Endothelial cell of umbilical vein (primary cell): ENCODE data around the gene SHROOM2. TPM values are rescaled to one million over a fixed set of nuclear protein-coding genes. Genes with fewer than 3 reads are reported as not detected.

Experiments used
- BruUV-seq: library from RNA; stranded (reverse); fragments of 400-500 nt; replicated peaks from 2 replicates; lab custom pipeline; 2021; lab: Mats Ljungman, UMichigan
- CTCF ChIA-PET: fragments of 300-600, 350-600 bp; sonication (Branson Sonifier 250); formaldehyde crosslinking; loops from one replicate; lab custom pipeline; 2021; ENCODE audit warnings: antibody characterized with exemption, inconsistent platforms; lab: Charles Lee
- POLR2A ChIA-PET: fragments of 300-600, 350-600 bp; sonication (Branson Sonifier 250); formaldehyde crosslinking; loops from one replicate; lab custom pipeline; 2021; ENCODE audit warnings: antibody characterized with exemption, inconsistent platforms; lab: Charles Lee
- DNase-seq: peaks from one replicate; pipeline ENCODE4 v3.0.0-alpha.2; 2011; ENCODE audit warnings: low read depth, low spot score
- FAIRE-seq: peaks from 2 replicates; lab custom pipeline; 2011; peaks lifted over from hg19 to GRCh38; lab: Jason Lieb, UNC
- H2AFZ ChIP-seq: 2 replicates; pipeline ENCODE4 v1.6.0; 2012; ENCODE audit warnings: low read depth, low read length, control low read depth, inconsistent platforms
- H3K27ac ChIP-seq: 2 replicates; pipeline ENCODE4 v1.5.1; 2011; ENCODE audit warnings: low read depth, mild to moderate bottlenecking, control low read depth, low read length, moderate library complexity; ENCODE audit not compliant: insufficient read depth
- H3K27me3 ChIP-seq, 2 experiments: 2 replicates each; pipeline versions ENCODE4 v1.6.0 to v1.6.1; 2011; ENCODE audit warnings: low read length in 2 of 2, mixed read lengths in 1 of 2; ENCODE audit not compliant: control insufficient read depth in 2 of 2, insufficient read depth in 2 of 2
- H3K36me3 ChIP-seq, 2 experiments: 2 replicates in 1 of 2; 3 replicates in 1 of 2; pipeline ENCODE4 v1.5.1; 2011; ENCODE audit warnings: low read length in 2 of 2, mild to moderate bottlenecking in 1 of 2, moderate library complexity in 1 of 2; ENCODE audit not compliant: control insufficient read depth in 2 of 2, insufficient read depth in 2 of 2; ENCODE audit errors: extremely low read depth in 1 of 2
- H3K4me1 ChIP-seq: 3 replicates; pipeline ENCODE4 v1.5.1; 2011; ENCODE audit warnings: mild to moderate bottlenecking, low read length; ENCODE audit not compliant: control insufficient read depth, insufficient read depth; ENCODE audit errors: extremely low read depth
- H3K4me2 ChIP-seq: 2 replicates; pipeline ENCODE4 v1.6.1; 2011; ENCODE audit warnings: low read length, control low read depth, mixed read lengths; ENCODE audit not compliant: insufficient read depth
- H3K4me3 ChIP-seq, 3 experiments: fragments of 200-600 bp in 1 of 3; sonication (generic), shearing (Covaris generic) in 1 of 3; replicated peaks in 1 of 3; 2 replicates each; pipeline ENCODE4 v1.5.1; 2011 to 2016; ENCODE audit warnings: control low read depth in 3 of 3, low read length in 3 of 3, mild to moderate bottlenecking in 2 of 3, inconsistent platforms in 1 of 3, low read depth in 1 of 3, moderate library complexity in 1 of 3; ENCODE audit not compliant: insufficient read depth in 1 of 3
- H3K79me2 ChIP-seq: 2 replicates; pipeline ENCODE4 v1.6.0; 2012; ENCODE audit warnings: low read length, inconsistent platforms; ENCODE audit not compliant: control insufficient read depth, insufficient read depth
- H3K9ac ChIP-seq: replicated peaks from 2 replicates; pipeline ENCODE3; 2011; ENCODE audit warnings: low read length, control low read depth; ENCODE audit not compliant: insufficient read depth; ENCODE audit errors: extremely low read depth
- H3K9me1 ChIP-seq: replicated peaks from 3 replicates; pipeline ENCODE4 v1.6.0; 2011; ENCODE audit warnings: mild to moderate bottlenecking, low read length; ENCODE audit not compliant: control insufficient read depth, insufficient read depth; ENCODE audit errors: extremely low read depth
- H3K9me3 ChIP-seq: replicated peaks from 2 replicates; pipeline ENCODE4 v1.5.1; 2012; ENCODE audit warnings: low read length, inconsistent platforms; ENCODE audit not compliant: control insufficient read depth, insufficient read depth
- H4K20me1 ChIP-seq: replicated peaks from 2 replicates; pipeline ENCODE3; 2011; ENCODE audit warnings: mild to moderate bottlenecking, low read length; ENCODE audit not compliant: control insufficient read depth, insufficient read depth; ENCODE audit errors: extremely low read depth
- EZH2 ChIP-seq: IDR thresholded peaks from 2 replicates; pipeline ENCODE4 v1.6.1; 2012; ENCODE audit warnings: borderline replicate concordance, low read depth, mild to moderate bottlenecking, moderate library complexity, low read length, inconsistent platforms; ENCODE audit not compliant: severe bottlenecking
- FOS ChIP-seq: IDR thresholded peaks from 2 replicates; pipeline ENCODE4 v1.6.1; 2011; ENCODE audit warnings: mild to moderate bottlenecking, low read length, moderate library complexity, borderline replicate concordance; ENCODE audit not compliant: insufficient read depth
- GATA2 ChIP-seq: IDR thresholded peaks from 2 replicates; pipeline ENCODE4 v1.7.0; 2011; ENCODE audit warnings: low read depth, mild to moderate bottlenecking, moderate library complexity, mixed read lengths, low read length; ENCODE audit not compliant: insufficient read length, insufficient read depth
- JUN ChIP-seq: IDR thresholded peaks from 2 replicates; pipeline ENCODE4 v1.6.1; 2011; ENCODE audit warnings: borderline replicate concordance, low read depth; ENCODE audit not compliant: insufficient read length, insufficient read depth
- MAX ChIP-seq: IDR thresholded peaks from 2 replicates; pipeline ENCODE4 v1.6.1; 2011; ENCODE audit not compliant: insufficient read depth, insufficient read length
- MYC ChIP-seq: IDR thresholded peaks from one replicate; pipeline ENCODE4 v1.6.1; 2011; ENCODE audit warnings: mild to moderate bottlenecking, low read depth, low read length
- POLR2A ChIP-seq: IDR thresholded peaks from 2 replicates; pipeline ENCODE4 v1.6.1; 2012; ENCODE audit warnings: low read depth, mild to moderate bottlenecking, control low read depth, low read length
- POLR2AphosphoS5 ChIP-seq: IDR thresholded peaks from 2 replicates; pipeline ENCODE4 v1.6.1; 2012; ENCODE audit warnings: low read depth, mild to moderate bottlenecking, control low read depth, low read length, moderate library complexity; ENCODE audit not compliant: insufficient read depth
- dilution Hi-C: fragments of 300-500 bp; cut with MboI; formaldehyde crosslinking; loops from one replicate; pipeline ENCODE4 v1.15.0; 2019; ENCODE audit warnings: low sequenced_read_pairs; ENCODE audit not compliant: extremely low pct_ligation_motif_present
- intact Hi-C: fragments of 100-400 bp; cut with micrococcal nuclease; formaldehyde crosslinking; loops from one replicate; pipeline ENCODE4 v1.10.0; 2022
- polyA plus RNA-seq, 4 experiments: library from polyadenylated mRNA; depleted of rRNA in 3 of 4; stranded (reverse) in 3 of 4; unstranded in 1 of 4; fragments of >200 nt; gene quantifications; 2 replicates each; pipeline versions ENCODE4 v1.2.1 to v1.2.3, GENCODE V29; 2011 to 2012; ENCODE audit warnings: missing spikeins in 1 of 4
- total RNA-seq: library from RNA; stranded (reverse); gene quantifications from 2 replicates; pipeline ENCODE4 v1.2.3, GENCODE V29; 2021
- TF ChIP-seq, protein P1 (sequence below), 2 donors: IDR thresholded peaks; 1 replicate in 1 of 2; 2 replicates in 1 of 2; pipeline ENCODE4 v1.5.1; 2011; ENCODE audit warnings: low read length in 2 of 2, mild to moderate bottlenecking in 2 of 2, moderate library complexity in 2 of 2, control low read depth in 1 of 2, inconsistent platforms in 1 of 2, low read depth in 1 of 2; ENCODE audit not compliant: insufficient read depth in 1 of 2; ENCODE audit errors: extremely low read depth in 1 of 2

Gene SHROOM2
- total and polyA plus RNA-seq, 2 donors (not counting 3 experiments of a cell fraction or from before 2014, with no cell fraction given): 3.7 to 11.8 TPM

- intact Hi-C loops: no loop called here
- H3K9me1 ChIP-seq: no peaks in the 10 kb centered on the region
- H4K20me1 ChIP-seq: no peaks in the 10 kb centered on the region
- dilution Hi-C loops: no loop called here
- no peaks in the 10 kb centered on the region for H3K79me2 ChIP-seq
- H3K27ac ChIP-seq: no peak overlapping the region
- no peak overlapping the region for H2AFZ ChIP-seq
- no peaks in the 10 kb centered on the region for H3K27me3 ChIP-seq
- no peak for FAIRE-seq
- no peak for DNase-seq
- no TSS peak for BruUV-seq
- no peaks in the 10 kb centered on the region for H3K36me3 ChIP-seq
- no peak overlapping the region for H3K4me3 ChIP-seq
- H3K9ac ChIP-seq: no peak overlapping the region
- POLR2A ChIA-PET: no interaction called here
- no peak overlapping the region for H3K4me2 ChIP-seq
- TF ChIP-seq GATA2 (no peak), MYC (no peak), FOS (no peak), MAX (no peak), EZH2 (no peak), JUN (no peak), POLR2A (no peak), POLR2AphosphoS5 (no peak)
- TF ChIP-seq, protein P1, sequence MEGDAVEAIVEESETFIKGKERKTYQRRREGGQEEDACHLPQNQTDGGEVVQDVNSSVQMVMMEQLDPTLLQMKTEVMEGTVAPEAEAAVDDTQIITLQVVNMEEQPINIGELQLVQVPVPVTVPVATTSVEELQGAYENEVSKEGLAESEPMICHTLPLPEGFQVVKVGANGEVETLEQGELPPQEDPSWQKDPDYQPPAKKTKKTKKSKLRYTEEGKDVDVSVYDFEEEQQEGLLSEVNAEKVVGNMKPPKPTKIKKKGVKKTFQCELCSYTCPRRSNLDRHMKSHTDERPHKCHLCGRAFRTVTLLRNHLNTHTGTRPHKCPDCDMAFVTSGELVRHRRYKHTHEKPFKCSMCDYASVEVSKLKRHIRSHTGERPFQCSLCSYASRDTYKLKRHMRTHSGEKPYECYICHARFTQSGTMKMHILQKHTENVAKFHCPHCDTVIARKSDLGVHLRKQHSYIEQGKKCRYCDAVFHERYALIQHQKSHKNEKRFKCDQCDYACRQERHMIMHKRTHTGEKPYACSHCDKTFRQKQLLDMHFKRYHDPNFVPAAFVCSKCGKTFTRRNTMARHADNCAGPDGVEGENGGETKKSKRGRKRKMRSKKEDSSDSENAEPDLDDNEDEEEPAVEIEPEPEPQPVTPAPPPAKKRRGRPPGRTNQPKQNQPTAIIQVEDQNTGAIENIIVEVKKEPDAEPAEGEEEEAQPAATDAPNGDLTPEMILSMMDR (IDR thresholded peaks at IDR 0.05; ENCODE audit: extremely low read depth in 1 of 2, insufficient read depth in 1 of 2, low read depth in 1 of 2, low read length in 2 of 2): no peak
- no peaks in the 10 kb centered on the region for H3K9me3 ChIP-seq
- CTCF ChIA-PET: no interaction called here
- H3K4me1 ChIP-seq: peaks cover 23% of the 10 kb centered on the region
Measured at GRCh38 chrX:9909254-9909653, 123.0 kb downstream of the SHROOM2 start.
